ENCODE data around the gene PSMB3.

The PSMB3 gene

DNA sequence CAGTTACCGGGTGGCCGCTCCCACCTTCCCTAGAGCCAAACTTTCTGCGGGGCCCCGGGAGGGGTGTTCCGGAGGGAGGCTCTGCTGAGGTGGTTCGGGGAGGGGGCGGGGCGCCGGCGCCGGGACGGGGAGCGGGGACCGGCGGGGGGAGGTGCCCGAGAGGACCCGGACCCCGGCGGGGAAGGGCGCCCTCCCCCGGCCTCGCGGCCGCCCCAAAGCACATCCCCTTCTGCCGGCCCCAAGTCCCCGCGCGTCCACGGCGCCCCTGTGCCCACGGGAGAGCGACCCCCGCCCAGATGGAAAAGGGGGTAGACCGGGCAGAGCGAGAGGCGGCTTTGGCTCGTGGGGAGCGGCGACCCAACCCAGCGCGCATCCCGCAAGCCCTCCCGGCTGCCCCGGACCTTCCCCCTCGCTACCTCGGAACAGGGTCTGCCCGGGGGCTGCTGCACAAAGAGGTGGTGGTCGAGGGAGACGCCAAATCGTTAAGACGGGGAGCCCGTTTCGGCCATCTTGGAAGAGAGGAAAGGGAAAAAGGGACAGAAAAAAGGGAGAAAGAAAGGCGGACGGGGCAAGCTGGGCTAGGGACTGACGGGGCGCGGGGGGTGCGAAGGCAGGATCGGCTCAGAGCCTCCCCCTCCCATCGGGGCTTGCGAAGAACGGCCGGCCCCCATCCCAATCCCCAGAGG lies 4.9 kb upstream of the PSMB3 start:
- Histone ChIP-seq H2AK5ac (ENCODE audit: low read length, severe bottlenecking) (no peak overlapping the region), H3K27ac (ENCODE audit: low read length, poor library complexity, severe bottlenecking) (peak overlapping the region; percentile 8), H2BK15ac (ENCODE audit: low read depth, poor library complexity, severe bottlenecking) (peak overlapping the region; percentile 93), H3K27me3 (ENCODE audit: control insufficient read depth in 1 of 2, insufficient read depth in 1 of 2, low read length in 2 of 2) (no peaks in the 10 kb centered on the region), H3K79me1 (replicated peaks; ENCODE audit: low read length, poor library complexity, severe bottlenecking) (peaks cover 6% of the 10 kb centered on the region), H3K36me3 (ENCODE audit: control insufficient read depth in 1 of 2, insufficient read depth in 2 of 2, low read depth in 1 of 2, low read length in 2 of 2) (peaks cover 0 to 12% of the 10 kb centered on the region in 2 experiments), H3K9me3 (ENCODE audit: control insufficient read depth, low read length) (no peaks in the 10 kb centered on the region), H3K23ac (ENCODE audit: low read length in 2 of 2) (peak overlapping the region in 1 of 2 experiments; percentile 20), H2AFZ (ENCODE audit: low read depth, low read length) (no peak overlapping the region), H3K4me1 (ENCODE audit: control insufficient read depth, insufficient read depth, low read depth, low read length) (peaks cover 48% of the 10 kb centered on the region), H2BK5ac (ENCODE audit: low read depth, low read length, poor library complexity, severe bottlenecking) (no peak overlapping the region), H3K4me3 (ENCODE audit: insufficient read depth in 1 of 2, low read depth in 1 of 2, low read length in 2 of 2) (peak overlapping the region; percentile 95 to 96), H3K14ac (ENCODE audit: low read length in 2 of 2) (peak overlapping the region in 1 of 2 experiments; percentile 89), H2BK120ac (ENCODE audit: low read depth, low read length) (peak overlapping the region; percentile 86), H3K4ac (ENCODE audit: low read depth in 1 of 2, low read length in 2 of 2) (peak overlapping the region; percentile 90 to 96), H3K4me2 (ENCODE audit: low read length, poor library complexity, severe bottlenecking) (peak overlapping the region; percentile 86), H3K18ac (ENCODE audit: low read depth in 1 of 2, low read length in 2 of 2) (peak overlapping the region; percentile 91 to 96), H2BK12ac (ENCODE audit: low read length in 2 of 2) (peak overlapping the region in 1 of 2 experiments; percentile 84), H3K9ac (ENCODE audit: low read length) (peak overlapping the region; percentile 95), H4K8ac (ENCODE audit: low read length) (peak overlapping the region; percentile 92), H4K91ac (ENCODE audit: low read length) (peak overlapping the region; percentile 91)
- DNase-seq: peak; percentile 48
- 0% methylated on average over 43 of the region's 64 CpGs for WGBS

DNA sequence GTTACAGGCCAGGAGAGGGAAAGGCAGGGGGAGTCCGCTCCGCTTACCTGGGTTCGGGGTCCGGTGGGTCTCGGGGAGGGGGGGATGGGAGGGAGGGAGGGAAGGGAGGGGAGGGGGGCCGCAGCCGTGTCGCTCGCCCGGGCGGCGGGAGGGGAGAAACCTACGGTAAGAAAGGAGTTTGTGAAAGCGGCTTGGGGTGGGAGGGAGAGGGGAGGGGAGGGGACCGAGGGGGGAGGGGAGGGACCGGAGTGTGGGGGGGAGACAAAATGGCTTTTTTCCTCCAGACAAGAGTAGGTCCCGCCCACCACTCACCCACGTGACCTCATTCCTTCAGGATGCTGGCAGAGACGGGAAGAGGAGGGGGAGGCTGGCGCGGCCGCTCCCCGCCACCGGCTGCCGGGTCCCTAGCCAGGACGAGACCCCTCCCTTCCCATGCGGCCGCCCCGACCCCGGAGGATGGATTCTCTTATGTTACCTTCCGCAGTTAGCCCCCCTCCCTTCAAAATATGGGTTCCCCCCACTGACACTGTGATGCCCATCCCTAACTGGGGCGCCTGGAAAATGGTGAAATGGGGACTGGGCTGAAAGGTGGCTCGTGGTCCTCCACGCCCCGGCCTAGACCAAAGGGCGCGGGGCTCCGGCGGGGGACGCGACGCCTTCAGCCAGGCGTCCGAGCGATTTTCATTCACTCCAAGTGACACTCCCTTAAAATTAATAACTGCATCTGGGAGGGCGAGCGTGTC lies 4.2 kb upstream of the PSMB3 start, which contains the start of gene PCGF2:
Gene PCGF2, minus strand, starts transcription at position 188 of the 743 bp plus-strand sequence. CDS start 7,934 bp downstream, outside the sequence.
- peak within 1 kb of the TSS; percentile 95 to 96 for H3K4me3 ChIP-seq (ENCODE audit: insufficient read depth in 1 of 2, low read depth in 1 of 2, low read length in 2 of 2)
- peaks cover 48% of the 10 kb centered on the region for H3K4me1 ChIP-seq (ENCODE audit: control insufficient read depth, insufficient read depth, low read depth, low read length)
- peak; percentile 91 for DNase-seq
- H3K79me1 ChIP-seq (replicated peaks; ENCODE audit: low read length, poor library complexity, severe bottlenecking): peaks cover 6% of the 10 kb centered on the region
- peak within 1 kb of the TSS; percentile 47 to 84 for H2BK12ac ChIP-seq (ENCODE audit: low read length in 2 of 2)
- WGBS: under 1% methylated on average over 16 of the region's 47 CpGs
- H4K91ac ChIP-seq (ENCODE audit: low read length): peak within 1 kb of the TSS; percentile 91
- H3K23ac ChIP-seq (ENCODE audit: low read length in 2 of 2): peak within 1 kb of the TSS in 1 of 2 experiments; percentile 94
- no peak within 1 kb of the TSS for H2BK5ac ChIP-seq (ENCODE audit: low read depth, low read length, poor library complexity, severe bottlenecking)
- peaks cover 0 to 13% of the 10 kb centered on the region in 2 experiments for H3K36me3 ChIP-seq (ENCODE audit: control insufficient read depth in 1 of 2, insufficient read depth in 2 of 2, low read depth in 1 of 2, low read length in 2 of 2)
- peak within 1 kb of the TSS in 1 of 2 experiments; percentile 89 for H3K14ac ChIP-seq (ENCODE audit: low read length in 2 of 2)
- peak within 1 kb of the TSS; percentile 8 for H3K27ac ChIP-seq (ENCODE audit: low read length, poor library complexity, severe bottlenecking)
- no peaks in the 10 kb centered on the region for H3K9me3 ChIP-seq (ENCODE audit: control insufficient read depth, low read length)
- H3K4me2 ChIP-seq (ENCODE audit: low read length, poor library complexity, severe bottlenecking): peak within 1 kb of the TSS; percentile 97
- H2AFZ ChIP-seq (ENCODE audit: low read depth, low read length): peak within 1 kb of the TSS; percentile 44
- H2AK5ac ChIP-seq (ENCODE audit: low read length, severe bottlenecking): no peak within 1 kb of the TSS
- H3K9ac ChIP-seq (ENCODE audit: low read length): peak within 1 kb of the TSS; percentile 95
- peak within 1 kb of the TSS; percentile 90 to 98 for H3K4ac ChIP-seq (ENCODE audit: low read depth in 1 of 2, low read length in 2 of 2)
- H2BK120ac ChIP-seq (ENCODE audit: low read depth, low read length): peak within 1 kb of the TSS; percentile 86
- peak within 1 kb of the TSS; percentile 91 to 96 for H3K18ac ChIP-seq (ENCODE audit: low read depth in 1 of 2, low read length in 2 of 2)
- H2BK15ac ChIP-seq (ENCODE audit: low read depth, poor library complexity, severe bottlenecking): peak within 1 kb of the TSS; percentile 99
- H3K27me3 ChIP-seq (ENCODE audit: control insufficient read depth in 1 of 2, insufficient read depth in 1 of 2, low read length in 2 of 2): no peaks in the 10 kb centered on the region
- peak within 1 kb of the TSS; percentile 92 for H4K8ac ChIP-seq (ENCODE audit: low read length)

DNA sequence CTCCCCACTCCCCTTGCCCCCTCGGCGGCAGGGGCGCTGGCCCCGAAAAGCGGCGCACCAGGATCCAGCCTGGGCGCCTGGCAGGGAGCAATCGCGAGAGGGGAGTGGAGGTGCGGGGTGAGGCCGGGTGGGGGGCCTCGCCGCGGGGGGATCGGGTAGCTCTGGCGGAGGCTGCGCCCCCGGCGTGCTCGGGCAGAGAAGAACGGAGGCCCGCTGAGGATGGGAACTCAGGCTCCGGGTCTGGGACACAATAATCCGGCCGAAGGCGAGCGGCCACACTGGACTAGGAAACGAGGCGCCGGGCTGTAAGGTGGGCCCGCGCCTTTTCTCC lies 3.7 kb upstream of the PSMB3 start:
- Histone ChIP-seq H4K8ac (ENCODE audit: low read length) (peak overlapping the region; percentile 90), H3K36me3 (ENCODE audit: control insufficient read depth in 1 of 2, insufficient read depth in 2 of 2, low read depth in 1 of 2, low read length in 2 of 2) (peaks cover 3 to 11% of the 10 kb centered on the region in 2 experiments), H2AFZ (ENCODE audit: low read depth, low read length) (peak overlapping the region; percentile 44), H4K91ac (ENCODE audit: low read length) (peak overlapping the region; percentile 82), H3K4ac (ENCODE audit: low read depth in 1 of 2, low read length in 2 of 2) (peak overlapping the region; percentile 46 to 98), H3K14ac (ENCODE audit: low read length in 2 of 2) (peak overlapping the region in 1 of 2 experiments; percentile 80), H2BK120ac (ENCODE audit: low read depth, low read length) (peak overlapping the region; percentile 39), H3K9me3 (ENCODE audit: control insufficient read depth, low read length) (no peaks in the 10 kb centered on the region), H2BK12ac (ENCODE audit: low read length in 2 of 2) (peak overlapping the region; percentile 47 to 81), H3K4me3 (ENCODE audit: insufficient read depth in 1 of 2, low read depth in 1 of 2, low read length in 2 of 2) (peak overlapping the region; percentile 61 to 88), H3K4me2 (ENCODE audit: low read length, poor library complexity, severe bottlenecking) (peak overlapping the region; percentile 97), H2AK5ac (ENCODE audit: low read length, severe bottlenecking) (no peak overlapping the region), H3K4me1 (ENCODE audit: control insufficient read depth, insufficient read depth, low read depth, low read length) (peaks cover 49% of the 10 kb centered on the region), H3K23ac (ENCODE audit: low read length in 2 of 2) (peak overlapping the region in 1 of 2 experiments; percentile 94), H3K18ac (ENCODE audit: low read depth in 1 of 2, low read length in 2 of 2) (peak overlapping the region; percentile 82 to 87), H3K79me1 (replicated peaks; ENCODE audit: low read length, poor library complexity, severe bottlenecking) (peaks cover 3% of the 10 kb centered on the region), H2BK15ac (ENCODE audit: low read depth, poor library complexity, severe bottlenecking) (peak overlapping the region; percentile 99), H3K27ac (ENCODE audit: low read length, poor library complexity, severe bottlenecking) (no peak overlapping the region), H3K27me3 (ENCODE audit: control insufficient read depth in 1 of 2, insufficient read depth in 1 of 2, low read length in 2 of 2) (no peaks in the 10 kb centered on the region), H3K9ac (ENCODE audit: low read length) (peak overlapping the region; percentile 86), H2BK5ac (ENCODE audit: low read depth, low read length, poor library complexity, severe bottlenecking) (no peak overlapping the region)
- whole genome bisulfite sequencing: under 1% methylated on average over 28 of the region's 32 CpGs
- no peak for DNase-seq

Data from mesenchymal stem cell (in vitro differentiated cells and primary cell).